Activated naive CD4-positive, alpha-beta T cell treated with anti-CD3 and anti-CD28 coated beads, Interleukin-2, amount 10 ng/mL, durations not matched to agents 5 hours and 36 hours (primary cell): ENCODE data around the gene PSG2. TPM values are rescaled to one million over a fixed set of nuclear protein-coding genes. Genes with fewer than 3 reads are reported as not detected.

Experiments used
- total RNA-seq, 2 experiments: library from RNA; stranded (reverse); gene quantifications; one replicate each; pipeline ENCODE4 v1.2.3, GENCODE V29; 2021

PSG2 gene
- total RNA-seq: not detected

DNA sequence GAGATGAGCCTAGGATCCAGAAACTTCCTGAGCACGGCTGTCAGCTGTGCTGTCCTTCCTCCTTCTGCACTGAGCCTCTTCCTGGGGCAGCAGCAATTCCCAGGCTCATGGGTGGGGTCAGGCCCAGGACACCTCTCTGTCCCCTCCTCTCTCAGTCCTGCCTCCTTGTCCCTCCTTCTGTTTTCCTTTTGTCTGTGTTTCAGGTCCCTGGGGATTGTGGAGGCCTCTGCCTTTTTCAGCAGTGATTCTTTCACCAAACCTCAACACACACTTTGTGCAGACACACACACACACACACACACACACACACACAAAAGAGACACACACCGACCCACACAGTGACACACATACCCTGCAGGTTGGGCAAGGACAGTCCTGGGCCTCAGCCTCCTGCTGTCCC lies at the start of gene PSG2:
Gene PSG2, minus strand, starts transcription at position 101 of the 400 bp plus-strand sequence. CDS start 132 bp downstream, outside the sequence.

DNA sequence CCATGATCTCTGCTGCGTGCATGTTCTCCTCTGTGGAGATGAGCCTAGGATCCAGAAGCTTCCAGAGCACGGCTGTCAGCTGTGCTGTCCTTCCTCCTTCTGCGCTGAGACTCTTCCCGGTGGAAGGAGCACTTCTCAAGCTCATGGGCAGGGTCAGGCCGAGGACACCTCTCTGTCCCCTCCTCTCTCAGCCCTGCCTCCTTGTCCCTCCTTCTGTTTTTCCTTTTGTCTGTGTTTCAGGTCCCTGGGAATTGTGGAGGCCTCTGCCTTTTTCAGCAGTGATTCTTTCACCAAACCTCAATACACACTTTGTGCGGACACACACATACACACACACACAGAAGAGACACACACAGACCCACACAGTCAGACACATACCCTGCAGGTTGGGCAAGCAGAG lies 56.1 kb downstream of the PSG2 start, which contains the start of gene PSG11:
Gene PSG11, minus strand, starts transcription at position 101 of the 400 bp plus-strand sequence. Its CDS starts 97 bp downstream, at position 4.

Other genes starting within 250 kb of the PSG2 start
- gene PSG1, start 203.0 kb downstream of the PSG2 start, total RNA-seq: not detected
- not detected for gene PSG6, start 164.8 kb downstream of the PSG2 start, total RNA-seq
- gene PSG7, start 145.5 kb downstream of the PSG2 start, total RNA-seq: not detected
- not detected for gene PSG11, start 56.2 kb downstream of the PSG2 start, total RNA-seq
- gene PSG5, start 103.8 kb upstream of the PSG2 start, total RNA-seq: not detected
- gene PSG4, start 122.9 kb upstream of the PSG2 start, total RNA-seq: not detected
- gene PSG9, start 186.8 kb upstream of the PSG2 start, total RNA-seq: not detected